SK-N-MC (cell line): Measurements from ENCODE around the gene ACOXL.

Source experiments
- EZH2 ChIP-seq: fragments of 200-600 bp; sonication (generic); IDR thresholded peaks from one replicate; pipeline ENCODE4 v1.6.1; 2017; ENCODE audit warnings: antibody characterized with exemption
- FOXP2 ChIP-seq: optimal IDR thresholded peaks from 2 replicates; pipeline ENCODE3; 2011; ENCODE audit warnings: mild to moderate bottlenecking, moderate library complexity; ENCODE audit not compliant: insufficient read depth; ENCODE audit errors: extremely low read length, control extremely low read depth
- POLR2AphosphoS5 ChIP-seq: IDR thresholded peaks from 2 replicates; pipeline ENCODE4 v1.6.1; 2012; ENCODE audit warnings: mild to moderate bottlenecking, low read depth, low read length, borderline replicate concordance

DNA sequence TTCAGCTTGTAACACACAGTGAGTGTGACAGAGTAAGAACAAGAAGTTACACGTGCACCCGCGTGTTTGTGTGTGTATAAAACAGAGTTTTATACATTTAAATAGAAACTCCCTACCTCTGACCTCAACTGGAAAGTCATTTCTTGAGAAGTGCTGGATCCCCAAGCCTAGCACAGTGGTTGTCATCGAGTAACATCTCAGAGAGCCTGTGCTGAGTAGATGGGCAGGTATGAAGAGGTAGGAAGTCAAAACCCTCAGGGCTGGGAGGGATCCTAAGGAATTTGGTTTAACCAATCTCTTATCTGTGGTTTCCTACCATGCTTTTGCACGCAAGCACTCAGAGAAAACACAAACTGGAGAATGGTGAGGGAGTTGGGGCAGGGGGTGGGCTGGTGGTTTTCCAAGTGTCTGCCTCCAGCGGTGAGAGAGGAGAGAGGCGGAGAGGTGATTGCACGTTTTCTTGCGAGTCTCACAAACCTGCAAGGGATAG is 9.2 kb downstream of the ACOXL start:
- no peak for TF ChIP-seq EZH2
- no peak for TF ChIP-seq POLR2AphosphoS5
- TF ChIP-seq FOXP2 = no peak
